PFSK-1 (cell line): ENCODE measurements around the gene ABCD3.

Source experiments
- FOXP2 ChIP-seq: optimal IDR thresholded peaks from 2 replicates; pipeline ENCODE3; 2011; ENCODE audit warnings: borderline replicate concordance, control low read depth, inconsistent platforms; ENCODE audit not compliant: insufficient read depth; ENCODE audit errors: extremely low read length, extremely low read depth
- POLR2AphosphoS5 ChIP-seq: IDR thresholded peaks from 2 replicates; pipeline ENCODE4 v1.6.1; 2012; ENCODE audit warnings: low read depth, mild to moderate bottlenecking, control low read depth, low read length, moderate library complexity
- REST ChIP-seq, 2 experiments: IDR thresholded peaks; 2 replicates each; pipeline versions ENCODE4 v1.6.1 to v1.8.0; 2011 to 2012; ENCODE audit warnings: low read depth in 2 of 2, low read length in 2 of 2, control low read depth in 1 of 2, inconsistent platforms in 1 of 2, mild to moderate bottlenecking in 1 of 2, moderate library complexity in 1 of 2; ENCODE audit not compliant: insufficient read depth in 1 of 2
- SIN3A ChIP-seq: IDR thresholded peaks from 2 replicates; pipeline ENCODE4 v1.6.1; 2012; ENCODE audit warnings: mild to moderate bottlenecking, low read length, moderate library complexity, borderline replicate concordance; ENCODE audit not compliant: insufficient read depth
- TAF1 ChIP-seq: IDR thresholded peaks from 2 replicates; pipeline ENCODE4 v1.6.1; 2012; ENCODE audit warnings: low read length, control low read depth, borderline replicate concordance; ENCODE audit not compliant: insufficient read depth

The ABCD3 gene

GRCh38 chr1:94395231-94395630, 23.0 kb upstream of the ABCD3 start:
- TF ChIP-seq SIN3A (no peak), REST (IDR thresholded peaks at IDR 0.05; ENCODE audit: insufficient read depth in 1 of 2, low read depth in 2 of 2, low read length in 2 of 2) (no peak), TAF1 (no peak), FOXP2 (no peak), POLR2AphosphoS5 (no peak)

DNA sequence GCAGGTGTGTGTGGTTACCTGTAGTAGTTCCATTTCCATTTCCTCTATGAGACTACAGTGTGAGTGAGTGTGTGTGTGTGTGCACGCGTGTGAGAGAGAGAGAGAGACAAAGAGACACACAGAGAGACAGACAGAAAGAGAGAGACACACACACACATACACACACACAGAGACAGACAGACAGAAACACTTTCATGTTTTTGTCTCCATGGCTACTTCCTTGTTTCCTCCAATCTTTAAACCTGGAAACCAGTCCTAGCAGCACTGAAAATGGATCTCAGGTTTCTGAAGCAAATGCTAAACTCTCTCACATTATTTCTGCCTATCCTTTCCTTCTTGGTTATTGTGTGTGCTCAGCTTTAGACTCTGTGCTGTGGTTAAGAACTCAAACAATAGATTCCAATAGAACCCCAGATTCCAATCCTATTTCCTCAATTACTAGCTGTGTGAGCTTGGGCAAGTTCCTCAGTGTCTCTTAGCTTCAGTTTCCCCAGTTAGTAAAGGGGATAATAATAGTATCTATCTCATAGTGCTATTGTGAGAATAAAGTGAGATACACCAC, 22.4 kb upstream of the ABCD3 start:
- TF ChIP-seq REST (IDR thresholded peaks at IDR 0.05; ENCODE audit: insufficient read depth in 1 of 2, low read depth in 2 of 2, low read length in 2 of 2): no peak
- no peak for TF ChIP-seq POLR2AphosphoS5
- no peak for TF ChIP-seq SIN3A
- TF ChIP-seq TAF1: no peak
- TF ChIP-seq FOXP2: no peak

DNA sequence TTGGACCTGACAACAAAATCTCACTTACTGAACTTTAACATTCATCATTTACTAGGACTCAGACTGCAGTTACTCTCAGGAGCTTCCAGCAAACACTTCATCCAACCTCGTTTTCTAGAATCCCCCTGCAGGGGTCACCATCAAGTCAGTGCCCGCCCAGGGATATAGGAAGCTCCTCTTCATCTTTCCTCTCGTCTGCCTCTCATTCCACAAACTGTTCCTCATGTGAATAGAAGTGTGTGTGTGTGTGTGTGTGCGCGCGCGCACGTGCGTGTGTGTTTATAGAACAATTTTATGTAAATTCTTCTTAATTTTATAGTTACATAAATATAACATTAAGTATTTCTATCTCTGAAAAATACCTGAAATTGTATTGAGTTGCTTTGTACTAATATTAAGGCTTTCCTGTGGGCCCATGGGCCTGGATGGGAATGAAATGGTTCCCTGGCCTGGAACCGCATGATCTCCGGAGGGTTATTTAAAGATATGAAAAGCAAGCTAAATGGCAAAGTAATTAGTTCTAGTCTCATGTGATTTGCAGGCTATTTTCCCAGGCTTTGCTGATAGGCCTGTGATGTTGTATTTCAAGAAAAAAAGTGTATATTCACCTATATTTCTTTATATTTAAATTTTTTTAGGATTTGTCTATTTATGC, 21.7 kb upstream of the ABCD3 start:
- TF ChIP-seq TAF1 (no peak), FOXP2 (no peak), POLR2AphosphoS5 (no peak), REST (IDR thresholded peaks at IDR 0.05; ENCODE audit: insufficient read depth in 1 of 2, low read depth in 2 of 2, low read length in 2 of 2) (no peak), SIN3A (no peak)

GRCh38 chr1:94398356-94398755, 19.8 kb upstream of the ABCD3 start:
- no peak for TF ChIP-seq TAF1

DNA sequence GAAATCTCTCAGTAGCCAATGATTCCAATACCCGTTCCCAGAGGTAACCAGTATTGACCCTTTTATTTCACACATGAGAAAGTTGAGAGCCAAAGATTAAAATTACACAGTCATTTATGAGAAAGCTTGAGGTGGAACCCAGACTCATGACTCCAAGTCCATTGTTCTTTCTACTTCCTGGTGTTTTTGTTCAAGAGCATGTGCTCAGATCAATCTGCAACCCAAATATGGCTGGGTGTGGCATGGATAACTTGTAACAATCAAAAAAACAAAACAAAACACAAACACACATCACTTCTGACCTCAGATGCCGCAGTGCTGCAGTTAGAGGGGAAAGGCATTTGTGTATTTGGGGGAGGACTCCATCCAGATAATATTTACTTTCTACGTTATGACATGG, 18.7 kb upstream of the ABCD3 start:
- no peak for TF ChIP-seq REST (IDR thresholded peaks at IDR 0.05; ENCODE audit: insufficient read depth in 1 of 2, low read depth in 2 of 2, low read length in 2 of 2)
- TF ChIP-seq FOXP2: no peak
- no peak for TF ChIP-seq SIN3A
- TF ChIP-seq TAF1: no peak
- no peak for TF ChIP-seq POLR2AphosphoS5
